GM23338 (cell line): Measurements from ENCODE around the gene GRID1. TPM values are rescaled to one million over a fixed set of nuclear protein-coding genes. Genes with fewer than 3 reads are reported as not detected.

Source experiments
- ATAC-seq: fragments of 200-7000 bp; cut with Tn5 transposase; 3 replicates; pipeline ENCODE4 v1.9.1; 2020
- DNase-seq: peaks from one replicate; pipeline ENCODE4 v3.0.0-alpha.2; 2015; ENCODE audit warnings: low spot score
- H2AFZ ChIP-seq: fragments of 200-600 bp; sonication (generic); 2 replicates; pipeline ENCODE4 v1.8.0; 2016; ENCODE audit warnings: antibody characterized with exemption, mild to moderate bottlenecking, moderate library complexity
- H3F3A ChIP-seq: fragments of 200-600 bp; sonication (generic); replicated peaks from 2 replicates; pipeline ENCODE4 v1.8.0; 2017; ENCODE audit warnings: antibody characterized with exemption, mixed run types, low read depth
- H3K27ac ChIP-seq: fragments of 200-600 bp; sonication (generic); 2 replicates; pipeline ENCODE4 v1.6.1; 2016; ENCODE audit warnings: low read depth
- H3K27me3 ChIP-seq: fragments of 200-600 bp; sonication (generic); 2 replicates; pipeline ENCODE4 v1.8.0; 2016; ENCODE audit warnings: mild to moderate bottlenecking, mixed run types, moderate library complexity; ENCODE audit not compliant: insufficient read depth
- H3K36me3 ChIP-seq: fragments of 200-600 bp; sonication (generic); 2 replicates; pipeline ENCODE4 v1.8.0; 2016; ENCODE audit warnings: mild to moderate bottlenecking; ENCODE audit not compliant: insufficient read depth
- H3K4me1 ChIP-seq: fragments of 200-600 bp; sonication (generic); 2 replicates; pipeline ENCODE4 v1.8.0; 2016; ENCODE audit warnings: mild to moderate bottlenecking, moderate library complexity; ENCODE audit not compliant: insufficient read depth
- H3K4me2 ChIP-seq: fragments of 200-600 bp; sonication (generic); 2 replicates; pipeline ENCODE4 v1.7.1; 2017; ENCODE audit warnings: mixed run types
- H3K4me3 ChIP-seq: fragments of 200-600 bp; sonication (generic); 2 replicates; pipeline ENCODE4 v1.6.1; 2016; ENCODE audit warnings: mixed run types
- H3K79me2 ChIP-seq: fragments of 200-600 bp; sonication (generic); replicated peaks from 2 replicates; pipeline ENCODE4 v1.8.0; 2017; ENCODE audit warnings: mild to moderate bottlenecking; ENCODE audit not compliant: insufficient read depth
- H3K9me2 ChIP-seq: fragments of 200-600 bp; sonication (generic); 2 replicates; pipeline ENCODE4 v1.8.0; 2017; ENCODE audit not compliant: insufficient read depth
- H4K20me1 ChIP-seq: fragments of 200-600 bp; sonication (generic); replicated peaks from 2 replicates; pipeline ENCODE4 v1.8.0; 2017; ENCODE audit warnings: mild to moderate bottlenecking; ENCODE audit not compliant: insufficient read depth
- H3K27ac Mint-ChIP-seq: 2 replicates; pipeline ENCODE4 v1.8.0; 2020; ENCODE audit warnings: inconsistent platforms, mild to moderate bottlenecking, moderate library complexity, mixed read lengths
- H3K27me3 Mint-ChIP-seq: 3 replicates; pipeline ENCODE4 v1.8.0; 2022; ENCODE audit warnings: low read depth, mild to moderate bottlenecking, moderate library complexity, mixed read lengths, inconsistent platforms; ENCODE audit not compliant: insufficient read depth, poor library complexity
- H3K36me3 Mint-ChIP-seq: 3 replicates; pipeline ENCODE4 v1.8.0; 2021; ENCODE audit warnings: low read depth, mild to moderate bottlenecking, inconsistent platforms, moderate library complexity, mixed read lengths
- H3K4me1 Mint-ChIP-seq: 3 replicates; pipeline ENCODE4 v1.8.0; 2020; ENCODE audit warnings: mild to moderate bottlenecking, inconsistent platforms, mixed read lengths
- H3K4me3 Mint-ChIP-seq: 3 replicates; pipeline ENCODE4 v1.8.0; 2021; ENCODE audit warnings: moderate library complexity, mild to moderate bottlenecking, inconsistent platforms, mixed read lengths
- H3K9me3 Mint-ChIP-seq: 3 replicates; pipeline ENCODE4 v1.8.0; 2020; ENCODE audit warnings: moderate library complexity, mild to moderate bottlenecking, inconsistent platforms, mixed read lengths
- CREB1 ChIP-seq: fragments of 250-450 bp; sonication (Bioruptor Pico); IDR thresholded peaks from 2 replicates; pipeline ENCODE4 v1.5.0; 2020; ENCODE audit warnings: low read depth, mild to moderate bottlenecking, moderate library complexity
- CTCF ChIP-seq, 2 experiments: fragments of 200-600 bp in 1 of 2; sonication (generic) in 1 of 2; conservative IDR thresholded peaks; 2 replicates each; pipeline versions ENCODE4 v1.5.1 to v1.6.1; 2016 to 2017; ENCODE audit warnings: antibody characterized with exemption in 2 of 2, low read depth in 2 of 2, mild to moderate bottlenecking in 2 of 2, moderate library complexity in 1 of 2
- ETS1 ChIP-seq: IDR thresholded peaks from 2 replicates; pipeline ENCODE4 v1.6.1; 2016; ENCODE audit warnings: antibody characterized with exemption
- EZH2 ChIP-seq: fragments of 200-600 bp; sonication (generic); IDR thresholded peaks from one replicate; pipeline ENCODE4 v1.8.0; 2017; ENCODE audit warnings: antibody characterized with exemption, mild to moderate bottlenecking, low read depth; ENCODE audit not compliant: unreplicated experiment
- EZH2phosphoT487 ChIP-seq: fragments of 200-600 bp; sonication (generic); IDR thresholded peaks from one replicate; pipeline ENCODE4 v1.8.1; 2018; ENCODE audit warnings: antibody characterized with exemption; ENCODE audit not compliant: unreplicated experiment
- JUNB ChIP-seq: IDR thresholded peaks from one replicate; pipeline ENCODE4 v1.6.1; 2016; ENCODE audit warnings: antibody characterized with exemption; ENCODE audit not compliant: unreplicated experiment
- NANOG ChIP-seq: IDR thresholded peaks from 2 replicates; pipeline ENCODE4 v1.6.1; 2016; ENCODE audit warnings: antibody characterized with exemption, borderline replicate concordance
- POLR2AphosphoS5 ChIP-seq: IDR thresholded peaks from 2 replicates; pipeline ENCODE4 v1.6.1; 2016; ENCODE audit warnings: antibody characterized with exemption, low read depth
- REST ChIP-seq: IDR thresholded peaks from one replicate; pipeline ENCODE4 v1.6.1; 2018; ENCODE audit warnings: antibody characterized with exemption; ENCODE audit not compliant: unreplicated experiment
- STAT1 ChIP-seq: IDR thresholded peaks from one replicate; pipeline ENCODE4 v1.6.1; 2016; ENCODE audit warnings: antibody characterized with exemption; ENCODE audit not compliant: unreplicated experiment
- ZNF114 ChIP-seq: fragments of 250-450 bp; sonication (Bioruptor Pico); IDR thresholded peaks from 2 replicates; pipeline ENCODE4 v1.5.0; 2020; ENCODE audit warnings: mild to moderate bottlenecking, moderate library complexity
- ZNF331 ChIP-seq: fragments of 250-450 bp; sonication (Bioruptor Pico); IDR thresholded peaks from 2 replicates; pipeline ENCODE4 v1.5.0; 2020; ENCODE audit warnings: low read depth, mild to moderate bottlenecking, moderate library complexity
- polyA plus RNA-seq: library from polyadenylated mRNA; unstranded; fragments of >200 nt; fragmentation: Nextera tagmentation; extraction: Ambion mirVana; gene quantifications from 2 replicates; pipeline ENCODE4 v1.2.1, GENCODE V29; 2016
- total RNA-seq: library from RNA; depleted of rRNA; stranded (reverse); fragments of >200 nt; shearing (Covaris generic); gene quantifications from 2 replicates; pipeline ENCODE4 v1.2.3, GENCODE V29; 2014

The GRID1 gene
- total and polyA plus RNA-seq, 2 experiments from 2014 or later, result 0.14 to 0.15 TPM

- TF ChIP-seq REST (no peak), POLR2AphosphoS5 (no peak), JUNB (no peak), ETS1 (no peak), ZNF114 (CRISPR knock-in tag) (no peak), CTCF (conservative IDR thresholded peaks at IDR 0.05; ENCODE audit: low read depth in 2 of 2) (no peak), NANOG (no peak), STAT1 (no peak), ZNF331 (CRISPR knock-in tag) (no peak), EZH2 (no peak), CREB1 (CRISPR knock-in tag) (no peak)
Observed at GRCh38 chr10:85622425-85622824, 744.2 kb downstream of the GRID1 start (continued).

- Histone ChIP-seq H3K4me3 (no peak overlapping the region), H3K4me1 (no peaks in the 10 kb centered on the region), H3K27me3 (no peaks in the 10 kb centered on the region), H2AFZ (no peak overlapping the region), H3K9me2 (no peaks in the 10 kb centered on the region), H4K20me1 (no peaks in the 10 kb centered on the region), H3K27ac (no peak overlapping the region), H3K36me3 (no peaks in the 10 kb centered on the region; the same call in 1 of the 2 replicates), H3F3A (no peaks in the 10 kb centered on the region), H3K4me2 (no peak overlapping the region), H3K79me2 (no peaks in the 10 kb centered on the region)
- H3K4me3 Mint-ChIP-seq, result no peak overlapping the region
- H3K4me1 Mint-ChIP-seq, result no peaks in the 10 kb centered on the region
- no peak overlapping the region for H3K27ac Mint-ChIP-seq
- peaks cover 88% of the 10 kb centered on the region for H3K9me3 Mint-ChIP-seq
- H3K36me3 Mint-ChIP-seq, result peaks cover 3% of the 10 kb centered on the region; the same call in 1 of the 3 replicates
- ATAC-seq, result no peak
- DNase-seq, result no peak
- H3K27me3 Mint-ChIP-seq, result peaks cover 3% of the 10 kb centered on the region
- TF ChIP-seq NANOG (no peak), STAT1 (no peak), ETS1 (no peak), CREB1 (CRISPR knock-in tag) (no peak), JUNB (no peak), ZNF331 (CRISPR knock-in tag) (no peak), EZH2phosphoT487 (no peak), EZH2 (no peak), REST (no peak), CTCF (conservative IDR thresholded peaks at IDR 0.05; ENCODE audit: low read depth in 2 of 2) (no peak), ZNF114 (CRISPR knock-in tag) (no peak), POLR2AphosphoS5 (no peak)
Observed at GRCh38 chr10:85621562-85621961, 745.0 kb downstream of the GRID1 start.
